NCI-H1092 treated with DMSO at 0.1 percent for 48 hours (cell line): ENCODE results near the gene ZNF579.

Experiments
- DNase-seq: peaks from one replicate; lab custom pipeline; 2025; lab: John Stamatoyannopoulos, UW

Gene ZNF579

DNA sequence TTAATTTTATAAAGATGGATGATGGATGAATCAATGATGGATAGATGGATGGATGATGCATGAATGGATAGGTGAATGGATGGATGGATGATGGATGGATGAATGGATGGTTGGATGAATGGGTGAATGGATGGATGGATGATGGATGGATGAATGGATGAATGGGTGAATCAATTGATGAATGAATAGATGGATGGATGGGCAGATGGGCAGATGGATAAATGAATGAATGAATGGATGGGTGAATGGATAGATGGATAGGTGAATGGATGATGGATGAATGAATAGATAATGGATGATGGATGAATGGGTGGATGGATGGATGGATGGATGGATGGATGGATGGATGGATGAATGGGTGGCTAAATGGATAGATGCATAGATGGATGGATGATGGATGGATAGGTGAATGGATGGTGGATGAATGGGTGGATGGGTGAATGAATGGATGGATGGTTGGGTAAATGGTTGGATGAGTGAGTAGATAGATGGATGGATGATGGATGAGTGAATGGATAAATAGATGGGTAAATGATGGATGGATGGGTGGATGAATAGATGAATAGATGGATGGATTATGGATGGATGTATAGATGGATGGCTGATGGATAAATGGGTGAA is 12.8 kb downstream of the ZNF579 start:
- DNase-seq, result no peak

DNA sequence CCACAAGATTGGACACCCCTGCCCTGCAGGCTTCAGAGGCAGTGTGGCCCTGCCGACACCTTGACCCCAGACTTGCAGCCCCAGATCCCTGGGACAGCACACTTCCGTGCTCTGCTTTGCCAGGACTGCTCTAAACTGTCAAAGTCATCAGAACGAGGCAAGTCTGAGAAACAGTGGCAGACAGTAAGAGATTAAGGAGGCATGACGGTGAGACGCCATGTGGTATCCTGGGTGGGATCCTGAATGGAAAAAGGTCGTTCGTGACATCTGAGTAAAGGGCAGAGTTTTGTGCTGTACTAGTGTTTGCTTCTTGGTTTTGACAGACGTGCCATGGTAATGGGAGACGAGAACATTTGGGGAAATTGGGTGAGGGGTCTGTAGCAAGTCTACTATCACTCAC is 13.8 kb downstream of the ZNF579 start:
- no peak for DNase-seq

DNA sequence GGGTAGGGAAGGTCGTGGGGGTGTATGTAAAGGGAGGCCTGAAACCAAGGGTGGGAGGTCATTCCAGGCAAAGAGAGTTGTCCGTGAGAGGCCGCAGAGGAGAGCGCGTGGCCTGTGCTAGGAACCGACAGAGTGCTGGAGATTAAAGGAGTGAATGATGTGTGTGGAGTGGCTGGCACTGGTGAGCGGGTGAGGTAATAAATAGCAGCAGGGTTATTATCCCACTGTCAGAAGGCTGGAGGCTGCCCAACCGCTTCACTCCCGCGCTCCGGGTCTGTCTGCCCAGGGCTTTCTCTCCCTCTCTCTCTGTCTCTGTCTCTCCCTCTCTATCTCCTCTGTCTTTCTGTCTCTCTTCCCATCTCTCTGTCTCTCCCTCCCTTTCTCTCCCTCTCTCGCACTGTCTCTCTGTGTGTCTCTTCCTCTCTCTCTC is 17.4 kb downstream of the ZNF579 start:
- DNase-seq, result peak; percentile 71

DNA sequence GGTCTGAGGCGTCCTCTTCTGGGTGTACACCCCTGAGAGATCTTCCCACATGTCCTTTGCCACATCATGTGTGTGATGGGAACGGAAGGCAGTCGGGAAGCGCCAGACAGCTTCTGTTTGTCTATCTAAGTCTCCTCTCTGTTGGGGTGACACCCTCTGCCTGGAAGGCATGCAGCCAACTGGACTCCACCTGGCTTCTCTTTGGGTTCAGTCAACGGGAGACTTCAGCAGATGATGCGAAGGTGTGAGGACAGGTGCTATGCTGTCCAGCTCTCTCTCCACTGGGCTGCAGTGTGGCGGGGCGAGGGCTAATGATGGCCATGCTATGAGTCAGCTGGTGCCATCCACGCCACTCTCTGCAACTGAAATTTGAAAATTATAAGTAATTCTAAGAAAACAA is 21.0 kb downstream of the ZNF579 start:
- DNase-seq, result no peak

DNA sequence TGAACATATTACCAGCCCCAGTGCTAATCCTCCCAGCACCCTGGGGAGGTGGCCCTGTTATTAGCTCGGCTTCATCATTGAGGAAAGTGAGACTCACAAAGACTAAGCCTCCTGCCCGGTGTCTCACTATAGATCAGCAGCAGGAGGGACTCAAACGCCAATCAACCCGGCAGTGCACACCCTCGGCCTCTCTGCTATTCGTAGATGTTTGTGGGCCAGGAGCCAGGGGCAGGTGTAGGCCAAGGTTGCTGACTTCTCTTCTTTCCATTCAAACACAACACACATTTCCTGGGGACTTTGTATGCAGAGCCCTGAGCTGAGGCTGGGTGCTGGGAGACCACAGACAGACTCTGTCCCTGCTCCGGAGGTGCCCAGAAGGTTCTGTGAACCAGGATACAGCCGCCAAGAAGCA is 25.9 kb downstream of the ZNF579 start:
- peak; percentile 23 for DNase-seq

DNA sequence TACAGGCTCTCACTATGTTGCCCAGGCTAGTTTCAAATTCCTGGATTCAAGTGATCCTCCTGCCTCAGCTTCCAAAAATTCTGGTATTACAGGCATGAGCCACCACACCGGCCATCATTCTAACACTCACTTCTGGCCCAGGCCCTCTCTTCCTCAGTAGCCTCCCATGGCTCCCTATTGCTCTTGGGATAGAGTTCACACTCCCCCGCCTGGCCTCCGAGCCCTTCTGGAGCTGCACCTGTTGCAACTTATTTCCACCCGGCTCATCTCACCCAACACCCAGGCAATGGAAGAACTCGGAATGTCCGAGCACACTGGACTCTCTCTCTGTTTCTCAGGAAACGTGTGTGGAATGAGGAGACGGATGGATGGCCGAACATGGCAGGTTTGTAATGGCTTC is 26.3 kb downstream of the ZNF579 start:
- no peak for DNase-seq

DNA sequence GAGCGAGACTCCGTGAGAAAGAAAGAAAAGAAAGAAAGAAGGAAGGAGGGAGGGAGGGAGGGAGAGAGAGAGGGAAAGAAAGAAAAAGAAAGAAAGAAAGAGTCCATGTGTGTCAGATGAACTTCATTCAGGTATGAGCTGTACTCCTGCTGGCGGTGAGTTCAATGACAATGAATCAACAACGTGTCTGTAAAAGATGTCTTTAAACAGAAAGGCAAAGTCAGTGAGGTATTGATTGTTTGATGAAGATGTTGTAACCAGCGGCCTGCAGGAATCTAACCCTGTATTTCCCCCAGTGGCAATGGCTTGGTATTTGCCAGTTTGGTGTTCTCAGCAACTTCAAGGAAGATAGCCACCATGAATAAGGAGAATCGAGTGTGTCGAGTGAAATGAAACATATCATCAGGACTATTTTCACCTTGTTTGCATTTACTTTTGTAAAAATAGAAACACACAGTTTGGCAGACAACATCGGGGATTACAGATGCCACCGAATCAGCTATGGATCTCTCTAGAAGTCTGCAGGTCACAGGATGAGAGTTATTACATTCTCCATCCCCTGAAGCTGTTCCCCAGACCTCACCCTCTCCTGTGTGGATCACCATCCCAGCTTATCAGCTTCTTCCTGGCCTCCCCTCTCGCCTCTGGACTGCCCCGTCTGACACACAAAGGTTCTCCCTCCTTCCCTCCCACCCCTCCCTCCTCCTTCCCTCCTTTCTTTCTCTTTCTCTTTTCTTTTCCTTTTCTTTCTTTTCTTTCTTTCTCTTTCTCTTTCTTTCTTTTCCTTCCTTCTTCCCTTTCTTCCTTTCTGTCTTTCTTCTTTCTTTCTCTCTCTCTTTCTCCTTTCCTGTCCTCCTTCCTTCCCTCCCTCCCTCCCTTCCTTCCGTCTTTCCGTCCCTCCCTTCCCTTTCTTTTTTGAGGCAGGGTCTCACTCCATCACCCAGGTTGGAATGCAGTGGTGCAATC is 27.1 kb downstream of the ZNF579 start:
- DNase-seq, result no peak

DNA sequence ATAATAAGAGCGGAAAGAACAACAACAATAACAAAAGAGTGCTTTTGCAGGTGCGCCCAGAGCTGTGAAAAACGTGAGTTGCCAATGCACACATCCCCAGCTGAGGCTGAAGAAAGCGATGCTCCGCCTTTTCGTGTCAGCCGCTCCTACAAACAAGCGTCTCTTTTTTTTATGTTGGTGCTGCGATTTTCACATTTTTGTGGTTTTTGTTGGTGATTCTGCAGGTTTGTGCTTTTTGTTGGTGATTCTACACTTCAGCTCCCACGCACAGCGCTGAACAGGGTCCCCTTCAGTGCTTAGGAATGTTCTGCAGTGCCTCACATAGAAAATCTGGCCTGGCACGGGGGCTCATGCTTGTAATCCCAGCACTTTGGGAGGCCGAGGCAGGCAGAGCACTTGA is 28.0 kb downstream of the ZNF579 start:
- no peak for DNase-seq

DNA sequence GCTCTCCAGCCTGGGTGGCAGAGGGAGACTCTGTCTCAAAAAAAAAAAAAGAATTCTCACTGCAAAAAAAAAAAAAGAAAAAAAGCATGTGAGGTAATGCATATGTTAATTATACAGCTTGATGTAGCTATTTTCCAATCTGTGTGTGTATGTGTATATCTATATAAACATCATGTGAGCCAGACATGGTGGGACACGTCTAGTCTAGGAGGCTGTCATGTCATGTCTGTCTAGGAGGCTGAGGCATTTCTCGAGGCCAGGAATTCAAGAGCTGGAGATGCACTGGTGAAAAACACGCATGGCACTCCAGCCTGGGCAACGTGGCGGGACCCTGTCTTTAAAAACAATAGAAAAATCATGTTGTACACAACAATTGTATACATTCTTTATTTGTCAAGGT is 28.4 kb downstream of the ZNF579 start:
- DNase-seq, result no peak

DNA sequence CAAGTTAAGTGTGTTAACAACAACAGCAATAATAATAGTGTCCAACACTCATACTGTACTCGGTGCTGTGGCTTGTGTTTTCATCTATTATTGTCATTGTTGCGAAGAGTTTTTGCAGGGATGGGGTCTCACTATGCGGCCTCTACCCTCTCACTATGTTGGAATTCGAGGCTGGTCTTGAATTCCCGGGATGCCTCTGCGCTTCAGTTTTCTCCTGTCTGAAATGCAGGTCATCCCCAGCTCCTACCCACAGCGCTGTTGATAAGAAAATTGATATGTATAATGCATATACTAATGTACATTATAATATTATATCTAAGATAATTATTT is 30.4 kb downstream of the ZNF579 start:
- DNase-seq, result no peak

DNA sequence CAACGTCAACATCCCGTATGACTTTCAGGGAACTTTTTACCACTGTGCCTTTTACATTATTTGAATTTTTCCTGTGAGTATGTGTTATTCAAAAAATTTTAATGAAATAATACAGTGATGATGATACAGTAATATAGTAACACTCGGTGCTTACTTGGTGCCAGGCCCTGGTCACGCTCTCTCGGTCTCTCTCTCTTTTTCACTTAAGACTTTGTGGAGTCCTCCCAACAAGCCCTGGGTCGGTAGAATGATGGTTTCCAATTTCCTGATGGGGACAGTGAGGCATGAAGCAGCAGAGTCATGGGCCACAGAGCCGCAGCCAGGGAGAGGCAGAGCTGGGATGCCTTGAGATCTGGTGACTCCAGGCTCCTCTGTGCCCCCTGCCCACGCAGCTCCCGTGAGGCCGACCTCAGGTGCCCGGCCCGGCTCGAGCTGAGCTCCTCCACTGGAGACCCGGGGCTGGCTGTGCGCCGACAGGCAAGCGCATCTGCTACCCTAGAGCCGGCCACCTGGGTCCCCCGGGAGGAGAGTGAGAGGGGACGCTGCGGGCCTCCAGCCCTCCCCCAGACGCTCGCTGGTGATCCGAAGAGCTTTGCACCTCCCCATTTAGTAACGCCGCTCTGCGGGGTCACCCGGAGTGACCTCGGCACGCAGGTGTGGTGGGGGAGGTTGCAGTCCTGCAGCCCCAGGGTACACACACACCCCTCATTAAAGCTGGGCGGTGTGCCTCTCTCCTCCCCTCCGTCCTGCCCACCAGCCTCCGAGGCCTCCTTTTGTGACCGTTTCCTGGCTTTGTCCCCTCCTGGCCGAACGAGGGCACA is 30.9 kb downstream of the ZNF579 start:
- peak; percentile 57 for DNase-seq

DNA sequence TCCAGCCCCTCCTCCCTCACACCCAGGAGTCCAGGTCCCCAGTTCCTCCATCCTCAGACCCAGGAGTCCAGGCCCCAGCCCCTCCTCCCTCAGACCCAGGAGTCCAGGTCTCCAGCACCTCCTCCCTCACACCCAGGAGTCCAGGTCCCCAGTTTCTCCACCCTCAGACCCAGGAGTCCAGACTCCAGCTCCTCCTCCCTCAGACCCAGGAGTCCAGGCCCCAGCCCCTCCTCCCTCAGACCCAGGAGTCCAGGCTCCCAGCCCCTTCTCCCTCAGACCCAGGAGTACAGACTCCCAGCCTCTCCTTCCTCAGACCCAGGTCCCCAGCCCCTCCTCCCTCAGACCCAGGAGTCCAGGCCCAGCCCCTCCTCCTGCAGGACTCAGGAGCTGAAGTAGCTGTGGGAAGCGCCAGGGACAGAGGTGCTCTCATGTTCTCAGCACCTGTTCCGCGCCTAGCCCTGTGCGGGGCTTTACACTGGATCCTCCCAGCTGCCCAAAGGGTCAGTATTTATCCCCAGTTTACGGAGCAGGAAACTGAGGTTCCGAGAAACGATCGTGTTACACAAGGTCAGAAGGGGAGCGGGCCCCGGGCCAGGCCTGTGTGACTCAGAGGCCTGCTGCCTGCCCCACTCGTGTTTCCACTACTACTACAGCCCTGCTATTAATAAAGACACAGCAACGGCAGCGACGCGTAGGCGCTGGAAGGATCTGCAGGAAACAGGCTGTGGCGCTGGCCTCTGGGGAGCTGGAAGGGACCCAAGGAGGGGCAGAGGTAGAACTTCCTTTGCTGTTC is 33.6 kb downstream of the ZNF579 start:
- DNase-seq, result no peak

DNA sequence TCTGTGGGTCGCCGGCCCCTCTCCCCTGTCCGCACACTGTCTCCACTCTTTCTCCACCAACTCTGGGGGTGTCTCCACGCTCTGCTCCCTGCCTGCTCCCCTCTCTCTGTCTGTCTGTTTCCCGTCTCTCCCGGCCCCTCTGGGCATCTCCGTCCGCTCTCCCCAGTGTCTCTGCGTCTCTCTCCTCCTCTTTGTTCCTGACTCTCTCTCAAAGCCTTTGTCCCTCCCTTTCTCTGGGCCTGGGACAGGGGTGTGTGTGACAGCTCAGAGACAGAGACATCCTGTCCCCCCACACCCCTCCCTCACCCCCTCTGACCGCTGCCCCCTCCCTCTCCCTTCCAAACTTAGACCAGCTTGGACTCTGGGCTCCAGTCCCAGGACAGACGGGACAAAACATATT is 34.6 kb downstream of the ZNF579 start:
- no peak for DNase-seq

DNA sequence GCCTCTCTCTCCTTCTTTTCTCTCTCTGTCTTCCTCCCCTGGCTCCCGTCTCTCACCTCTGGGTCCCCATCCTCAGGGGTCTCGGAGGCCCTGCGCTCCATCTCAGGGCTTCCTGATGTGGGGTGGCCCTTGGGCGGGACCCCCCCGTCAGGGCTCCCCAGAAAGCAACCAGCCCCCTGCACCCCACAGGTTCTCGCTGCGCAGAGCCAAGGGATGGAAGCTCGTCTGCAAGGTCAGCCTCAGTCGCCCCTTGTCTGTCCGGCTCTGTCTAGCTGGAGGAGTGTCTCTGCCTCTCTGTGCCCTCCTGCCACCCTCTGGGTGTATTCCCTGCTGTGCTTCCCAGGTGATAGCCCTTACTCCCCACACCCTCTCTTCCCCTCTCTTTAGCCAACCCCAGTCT is 35.2 kb downstream of the ZNF579 start, which contains the start of gene SBK3:
Gene SBK3, minus strand, starts transcription at position 101 of the 400 bp plus-strand sequence. Its CDS starts 0 bp downstream, at position 101.
- no peak for DNase-seq

DNA sequence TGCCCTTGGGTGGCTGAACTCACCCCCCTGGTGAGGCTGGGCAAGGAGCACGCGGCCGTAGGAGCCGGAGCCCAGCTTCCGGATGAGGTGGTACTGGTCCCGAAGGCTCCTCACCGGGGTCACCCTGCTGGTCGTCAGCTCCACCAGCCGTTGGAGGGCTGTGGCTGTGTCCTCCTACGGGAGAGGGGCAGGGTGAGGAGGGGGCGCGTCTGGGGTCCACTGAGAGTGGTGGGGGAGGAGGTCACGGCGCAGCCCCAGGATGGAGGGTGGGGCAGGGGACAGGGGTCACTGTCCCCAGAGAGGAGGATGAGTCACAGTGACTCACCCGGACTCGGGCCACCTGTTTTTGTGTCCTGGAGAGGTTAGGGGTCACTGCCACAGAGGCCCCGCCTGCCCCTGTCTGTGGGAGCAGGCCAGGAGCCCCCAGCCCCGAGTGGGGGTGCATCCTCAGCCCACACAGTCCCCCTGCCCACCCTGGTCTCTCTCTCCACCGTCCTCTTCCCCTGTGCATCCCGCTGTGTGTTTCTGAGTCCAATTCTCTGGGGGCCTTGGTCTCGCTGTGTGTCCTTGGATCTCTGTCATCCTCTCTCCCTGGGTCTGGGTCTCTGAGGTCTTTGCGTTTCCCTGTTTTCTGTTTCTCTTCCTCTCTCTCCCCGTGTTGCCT is 35.7 kb downstream of the ZNF579 start:
- no peak for DNase-seq

DNA sequence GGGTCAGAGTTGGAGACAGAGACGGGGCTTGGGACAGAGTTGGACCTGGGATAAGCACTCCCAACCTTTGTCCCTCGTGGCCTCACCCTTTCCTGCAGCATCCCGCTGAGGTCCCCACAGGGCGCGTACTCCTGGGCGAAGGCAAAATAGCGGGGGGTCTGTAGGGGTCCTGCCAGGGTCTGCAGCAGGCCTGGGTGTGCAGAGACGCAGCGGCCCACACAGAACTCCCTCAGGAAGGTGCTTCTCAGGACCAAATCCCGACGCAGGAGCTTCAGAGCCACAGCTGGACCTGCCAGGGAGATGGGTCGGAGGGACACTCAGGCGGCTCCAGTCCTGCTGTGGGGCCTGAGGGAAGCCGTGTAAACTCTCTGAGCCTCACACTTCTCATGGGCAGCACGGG is 36.6 kb downstream of the ZNF579 start:
- DNase-seq, result no peak

DNA sequence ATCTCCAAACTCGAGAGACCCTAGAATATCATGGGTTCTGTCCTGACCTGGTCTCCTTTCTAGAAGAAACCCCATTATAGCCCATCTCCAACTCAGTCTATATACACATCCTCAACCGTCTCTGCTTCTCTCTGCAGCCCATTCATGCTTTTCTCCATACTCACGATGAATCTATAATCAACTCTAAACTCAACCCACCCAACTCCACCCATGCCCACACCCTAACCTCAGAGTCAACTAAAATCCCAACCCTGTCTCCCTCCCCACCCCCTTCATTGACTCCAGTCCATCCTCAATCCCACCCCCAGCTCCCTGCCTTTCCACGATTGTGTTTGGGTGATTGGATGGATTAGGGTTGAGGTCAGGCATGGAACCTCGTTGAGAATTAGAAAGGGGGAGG is 37.1 kb downstream of the ZNF579 start:
- no peak for DNase-seq

DNA sequence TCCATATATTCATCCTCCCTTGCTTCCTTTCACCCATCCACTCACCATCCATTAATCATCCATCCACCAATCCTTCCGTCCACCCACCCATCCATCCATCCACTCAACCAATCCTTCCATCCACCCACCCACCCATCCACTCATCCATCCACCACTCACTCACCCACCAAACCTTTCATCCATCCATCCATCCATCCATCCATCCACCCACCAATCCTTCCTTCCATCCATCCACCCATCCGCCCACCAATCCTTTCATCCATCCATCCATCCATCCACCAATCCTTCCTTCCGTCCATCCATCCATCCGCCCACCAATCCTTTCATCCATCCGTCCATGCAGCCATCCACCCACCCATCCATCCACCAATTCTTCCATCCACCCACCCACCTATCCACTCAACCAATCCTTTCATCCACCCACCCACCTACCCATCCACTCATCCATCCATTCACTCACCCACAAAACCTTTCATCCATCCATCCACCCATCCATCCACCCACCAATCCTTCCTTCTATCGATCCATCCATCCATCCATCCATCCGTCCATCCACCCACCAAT is 38.3 kb downstream of the ZNF579 start:
- DNase-seq, result no peak

DNA sequence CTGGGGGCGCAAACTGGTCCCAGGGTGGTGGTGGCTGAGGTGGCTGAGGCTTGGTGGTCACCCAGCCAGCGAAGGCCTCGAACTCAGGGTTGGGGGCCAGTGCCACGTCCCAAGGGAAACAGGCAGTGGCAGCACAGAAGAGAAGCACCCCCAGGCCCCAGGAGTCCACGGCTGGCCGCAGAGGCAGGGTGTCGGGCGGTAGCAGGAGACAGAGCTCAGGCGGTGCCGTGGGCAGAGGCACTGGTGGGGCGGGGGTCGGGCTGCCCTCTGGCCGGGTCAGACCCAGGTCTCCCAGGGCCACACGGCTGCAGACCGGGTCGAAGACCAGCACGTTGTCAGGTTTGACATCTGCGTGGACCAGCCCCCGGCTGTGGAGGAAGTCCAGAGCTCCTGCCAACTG is 39.6 kb downstream of the ZNF579 start:
- DNase-seq, result no peak

DNA sequence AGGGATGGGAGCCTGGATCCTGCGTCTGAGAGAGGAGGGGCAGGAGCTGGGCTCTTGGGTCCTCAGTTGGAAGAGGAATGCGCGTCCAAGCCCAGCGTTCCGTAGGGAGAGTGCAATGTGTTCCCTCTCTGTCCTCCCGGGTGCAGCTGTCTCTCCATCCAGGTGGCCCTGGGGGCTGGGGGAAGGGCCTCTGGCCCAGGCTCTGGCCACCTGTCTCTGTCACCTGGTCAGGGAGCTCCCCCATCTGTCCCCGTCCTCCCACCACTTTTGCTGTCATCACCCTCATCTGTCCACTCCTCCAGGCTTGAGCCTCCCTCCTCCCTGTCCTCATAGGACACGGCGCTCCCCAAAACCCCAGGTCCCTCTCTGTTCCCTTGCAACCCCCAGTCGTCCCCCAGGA is 40.0 kb downstream of the ZNF579 start:
- DNase-seq, result no peak
